Transverse colon (tissue), 4 donors: ENCODE measurements around the gene CNST.

Experiments
- CTCF ChIP-seq, 5 experiments: fragments of 200-600 bp in 3 of 5; fragments of 450-650 bp in 2 of 5; sonication (generic) in 3 of 5; IDR thresholded peaks; 1 replicate in 2 of 5; 2 replicates in 3 of 5; pipeline ENCODE4 v1.5.1; 2016 to 2017; ENCODE audit warnings: antibody characterized with exemption in 5 of 5, inconsistent platforms in 3 of 5, mild to moderate bottlenecking in 2 of 5, moderate library complexity in 1 of 5
- EP300 ChIP-seq: sonication (generic); formaldehyde crosslinking; IDR thresholded peaks from one replicate; pipeline ENCODE4 v1.6.1; 2017; ENCODE audit warnings: antibody characterized with exemption, low read depth
- POLR2AphosphoS5 ChIP-seq, 3 donors: sonication (generic); formaldehyde crosslinking; IDR thresholded peaks; one replicate each; pipeline ENCODE4 v1.6.1; 2016; ENCODE audit warnings: antibody characterized with exemption in 3 of 3

- no peak for TF ChIP-seq CTCF (IDR thresholded peaks at IDR 0.05)
- peak in 2 of 3 donors; percentile 42 to 74 for TF ChIP-seq POLR2AphosphoS5 (IDR thresholded peaks at IDR 0.05)
- peak; percentile 11 for TF ChIP-seq EP300
These were observed 111.6 kb downstream of the CNST start for GRCh38 chr1:246677842-246678241.
